ENCODE data around the gene POLR2F.
"Not testable (repeated sequence)": the region's sequence is repeated elsewhere in the genome, so short reads cannot be mapped to it uniquely, and the experiment has no call there.

The POLR2F gene

GRCh38 chr22:37953062-37953436 lies 450 bp upstream of the POLR2F start:
- DNase-seq (ENCODE audit: low spot score), result no peak

DNA sequence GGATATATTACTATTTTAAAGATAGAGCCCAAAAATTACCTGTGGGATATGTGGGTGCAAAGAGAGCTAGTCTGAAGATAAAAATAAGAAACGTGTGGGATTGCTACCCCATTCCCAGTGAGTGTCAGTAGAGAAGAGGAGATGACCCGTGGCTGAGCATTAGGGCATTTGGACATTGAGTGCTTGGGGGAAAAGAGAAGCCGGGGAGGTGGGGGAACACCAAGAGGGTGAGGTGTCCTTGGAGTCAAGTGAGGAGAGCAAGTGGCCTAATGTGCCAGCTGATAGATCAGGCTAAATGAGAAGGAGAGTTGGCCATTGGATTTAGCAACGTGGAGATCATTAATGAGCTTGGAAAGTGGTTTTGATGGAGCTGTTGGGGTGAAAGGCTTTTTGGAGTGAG lies 1.2 kb downstream of the POLR2F start:
- DNase-seq (ENCODE audit: low spot score), result no peak

DNA sequence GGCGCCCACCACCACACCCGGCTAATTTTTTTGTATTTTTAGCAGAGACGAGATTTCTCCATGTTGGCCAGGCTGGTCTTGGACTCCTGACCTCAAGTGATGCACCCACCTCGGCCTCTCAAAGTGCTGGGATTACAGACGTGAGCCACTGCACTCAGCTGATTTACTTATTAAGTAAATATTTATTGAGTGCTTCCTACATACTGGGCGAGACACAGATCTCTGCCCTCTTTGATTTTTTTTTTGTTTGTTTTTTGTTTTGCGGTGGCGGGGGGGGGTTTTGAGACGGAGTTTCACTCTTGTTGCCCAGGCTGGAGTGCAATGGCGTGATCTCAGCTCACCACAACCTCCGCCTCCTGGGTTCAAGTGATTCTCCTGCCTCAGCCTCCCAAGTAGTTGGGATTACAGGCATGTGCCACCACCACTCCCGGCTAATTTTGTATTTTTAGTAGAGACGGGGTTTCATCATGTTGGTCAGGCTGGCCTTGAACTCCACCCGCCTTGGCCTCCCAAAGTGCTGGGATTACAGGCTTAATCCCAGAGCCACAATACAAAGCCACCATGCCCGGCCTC lies 2.4 kb downstream of the POLR2F start:
- DNase-seq (ENCODE audit: low spot score), result not testable (repeated sequence)

DNA sequence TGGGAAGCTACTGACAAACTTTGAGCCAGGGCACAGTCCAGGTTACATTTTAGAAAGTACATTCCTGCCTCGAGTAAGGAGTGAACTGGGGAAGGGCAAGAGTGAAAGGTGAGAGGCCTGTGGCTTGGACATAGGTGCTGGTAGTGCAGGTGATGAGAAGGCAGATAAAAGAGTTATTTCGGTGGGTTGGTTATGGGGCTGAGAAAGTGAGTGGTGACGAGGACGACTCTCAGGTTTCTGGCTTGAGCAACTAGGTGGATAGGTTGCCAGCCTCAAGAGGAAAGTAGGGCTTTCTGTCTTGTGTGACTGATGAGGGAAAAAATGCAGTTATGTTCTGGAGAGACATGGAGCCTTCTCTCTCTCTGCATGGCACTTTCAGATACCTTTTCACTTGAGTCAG lies 3.7 kb downstream of the POLR2F start:
- no peak for DNase-seq (ENCODE audit: low spot score)

DNA sequence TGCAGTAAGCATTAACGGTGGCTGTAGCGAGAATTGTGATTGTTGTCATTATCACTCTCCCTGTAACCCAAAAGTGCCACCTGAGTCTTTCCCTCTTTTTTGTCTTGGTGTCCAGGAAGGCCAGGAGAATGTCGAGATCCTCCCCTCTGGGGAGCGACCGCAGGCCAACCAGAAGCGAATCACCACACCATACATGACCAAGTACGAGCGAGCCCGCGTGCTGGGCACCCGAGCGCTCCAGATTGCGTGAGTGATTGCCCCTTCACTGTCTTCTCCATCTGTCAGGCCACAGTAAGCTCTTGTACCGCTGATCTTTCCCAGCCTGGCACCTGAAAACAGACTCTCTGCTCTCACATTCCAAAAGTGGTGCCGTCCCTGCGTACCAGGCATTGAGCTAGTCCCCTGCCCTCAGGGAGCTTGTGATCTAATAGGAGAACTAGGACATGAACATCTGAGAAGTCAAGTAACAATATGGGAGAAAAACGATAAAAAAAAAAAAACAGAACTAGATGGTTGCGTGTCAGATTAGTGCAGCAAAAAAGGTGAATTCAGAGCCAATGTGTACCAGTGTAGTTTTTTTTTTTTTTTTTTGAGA lies 5.8 kb downstream of the POLR2F start:
- no peak for DNase-seq (ENCODE audit: low spot score)

DNA sequence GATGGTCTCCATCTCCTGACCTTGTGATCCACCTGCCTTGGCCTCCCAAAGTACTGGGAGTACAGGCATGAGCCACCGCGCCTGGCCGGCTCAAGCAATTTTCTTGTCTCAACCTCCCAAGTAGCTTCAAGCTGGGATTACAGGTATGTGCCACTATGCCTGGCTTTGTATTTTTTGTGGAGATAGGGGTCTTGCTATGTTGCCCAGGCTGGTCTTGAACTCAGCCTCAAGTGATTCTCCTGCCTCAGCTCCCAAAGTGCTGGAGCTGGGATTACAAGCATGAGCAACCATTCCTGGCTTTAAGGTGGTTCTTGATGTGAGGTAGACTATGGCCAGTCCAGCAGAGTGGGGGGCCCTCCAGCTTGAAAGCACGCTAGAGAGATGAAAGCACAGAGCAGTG lies 7.6 kb downstream of the POLR2F start:
- no peak for DNase-seq (ENCODE audit: low spot score)

- no peak for DNase-seq (ENCODE audit: low spot score)
These were observed 12.6 kb downstream of the POLR2F start for GRCh38 chr22:37965940-37966664.

DNA sequence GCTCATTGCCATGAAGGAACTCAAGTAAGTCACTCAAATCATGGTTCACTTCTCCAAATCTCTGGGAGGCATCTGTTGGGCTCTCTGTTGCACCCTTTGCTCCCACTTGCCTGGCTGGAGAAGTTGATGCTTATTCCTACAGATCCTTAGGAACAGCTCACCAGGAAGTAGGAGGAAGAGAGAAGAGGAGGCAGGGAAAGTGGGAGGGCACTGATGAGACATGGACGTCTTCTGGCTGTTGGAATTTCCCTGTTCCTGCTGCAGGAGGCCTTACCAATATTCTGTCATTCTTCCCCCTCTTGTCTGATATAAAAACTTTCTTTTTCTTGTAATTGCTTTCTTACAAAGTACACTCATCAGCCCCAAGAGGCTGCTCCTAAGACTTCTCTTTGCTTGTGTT lies 13.6 kb downstream of the POLR2F start:
- no peak for DNase-seq (ENCODE audit: low spot score)

DNA sequence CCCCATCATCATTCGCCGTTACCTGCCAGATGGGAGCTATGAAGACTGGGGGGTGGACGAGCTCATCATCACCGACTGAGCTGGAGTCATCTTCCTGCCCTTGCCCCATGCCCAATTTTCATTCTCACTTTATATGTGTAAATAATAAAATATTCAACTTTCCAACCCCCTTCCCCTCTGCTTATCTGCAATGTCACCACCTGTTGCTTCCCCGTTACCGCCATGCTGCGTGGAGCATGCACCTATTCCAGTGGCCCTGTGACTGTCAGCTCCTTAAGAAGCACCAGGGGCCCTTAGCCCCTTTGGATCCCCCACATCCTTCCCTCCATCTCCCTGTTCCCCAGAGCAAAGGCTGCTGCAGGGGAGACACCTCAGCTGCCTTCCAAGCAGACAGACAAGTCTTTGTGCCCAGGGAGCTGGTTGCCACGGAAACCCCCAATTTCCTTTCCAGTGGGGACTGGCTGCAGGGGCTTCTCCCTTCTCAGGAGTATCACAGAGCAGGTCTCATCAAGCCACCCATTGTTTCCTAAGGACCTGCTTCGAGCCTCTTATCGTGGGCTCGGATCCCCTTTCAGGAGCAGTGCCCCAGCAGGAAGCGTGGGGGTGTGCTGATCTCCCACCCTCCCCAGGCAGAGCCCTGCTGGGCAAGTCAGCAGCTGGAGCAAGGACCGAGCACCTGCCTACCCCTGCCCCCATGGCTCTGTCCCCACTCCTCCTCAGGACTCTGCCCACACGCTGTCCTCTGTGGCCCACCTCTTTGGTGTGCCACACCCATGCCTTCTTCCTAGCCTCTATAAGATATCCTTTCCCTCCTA lies 14.3 kb downstream of the POLR2F start:
- DNase-seq (ENCODE audit: low spot score), result no peak

- DNase-seq (ENCODE audit: low spot score), result no peak
These were observed 15.2 kb downstream of the POLR2F start for GRCh38 chr22:37968452-37969251.

- DNase-seq (ENCODE audit: low spot score), result no peak
These were observed 17.4 kb downstream of the POLR2F start for GRCh38 chr22:37970864-37971263.

DNA sequence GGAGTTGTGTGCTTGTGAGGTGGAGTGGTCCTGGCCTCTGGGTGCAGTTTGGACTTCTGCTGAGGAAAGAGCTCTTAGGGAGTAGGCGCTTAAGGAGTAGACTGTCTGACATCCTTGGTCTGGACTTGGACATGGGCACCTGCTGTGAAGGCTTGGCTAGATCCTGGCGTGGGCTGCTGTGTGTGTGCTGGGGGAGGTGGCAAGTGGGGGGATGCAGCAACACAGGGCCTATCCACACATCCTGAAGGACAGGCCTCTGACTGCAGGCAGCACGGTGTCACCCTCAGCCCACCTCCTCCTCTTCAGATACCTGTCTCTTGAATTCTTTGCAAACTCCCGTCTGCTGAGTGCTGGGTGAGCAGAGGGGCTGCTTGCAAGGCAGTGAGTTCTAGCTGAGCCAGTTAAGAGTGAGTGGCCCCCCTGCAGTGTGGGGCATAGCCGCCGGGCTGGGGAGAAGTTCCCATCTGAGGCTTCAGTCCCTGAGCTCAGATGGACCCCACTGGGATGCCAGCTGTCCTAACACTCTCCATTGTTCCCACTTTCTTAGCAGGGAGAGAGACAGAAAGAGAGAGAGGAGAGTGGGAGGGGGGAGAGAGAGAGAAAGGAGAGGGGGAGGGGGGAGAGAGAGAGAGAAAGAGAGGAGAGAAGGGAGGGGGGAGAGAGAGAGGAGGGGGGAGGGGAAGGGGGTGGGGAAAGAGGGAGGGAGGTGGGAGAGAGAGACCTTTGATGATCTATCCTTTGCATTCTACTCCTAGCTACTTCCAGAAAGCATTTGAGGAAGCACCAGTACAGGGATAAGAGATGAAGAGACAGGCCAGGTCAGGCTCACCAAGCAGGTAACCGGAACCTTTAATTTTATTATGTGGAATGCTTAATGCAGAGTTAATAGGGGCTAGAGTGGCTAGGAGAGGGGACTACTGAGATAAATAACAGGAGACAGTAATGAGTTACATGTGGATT lies 18.3 kb downstream of the POLR2F start:
- no peak for DNase-seq (ENCODE audit: low spot score)

DNA sequence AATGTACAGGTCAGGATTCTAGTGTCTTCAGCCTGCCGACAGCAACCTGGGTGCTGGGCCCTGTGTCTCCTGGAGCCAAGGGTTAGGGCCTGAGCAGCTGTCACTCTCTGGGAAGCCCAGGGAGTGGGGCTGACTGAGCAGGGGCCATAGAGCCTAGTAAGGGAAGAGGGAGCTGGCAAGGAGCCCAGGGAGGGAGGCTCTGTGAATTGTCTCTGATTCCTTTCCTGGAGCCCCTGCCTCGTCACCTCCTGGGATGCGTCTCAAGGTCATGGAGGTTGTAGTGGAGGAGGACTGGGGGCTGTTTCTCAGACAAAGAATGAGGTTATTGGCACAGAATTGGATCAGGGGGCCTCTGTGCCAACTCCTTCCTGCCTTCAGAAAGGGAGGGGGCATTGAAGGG lies 19.0 kb downstream of the POLR2F start:
- DNase-seq (ENCODE audit: low spot score), result no peak

DNA sequence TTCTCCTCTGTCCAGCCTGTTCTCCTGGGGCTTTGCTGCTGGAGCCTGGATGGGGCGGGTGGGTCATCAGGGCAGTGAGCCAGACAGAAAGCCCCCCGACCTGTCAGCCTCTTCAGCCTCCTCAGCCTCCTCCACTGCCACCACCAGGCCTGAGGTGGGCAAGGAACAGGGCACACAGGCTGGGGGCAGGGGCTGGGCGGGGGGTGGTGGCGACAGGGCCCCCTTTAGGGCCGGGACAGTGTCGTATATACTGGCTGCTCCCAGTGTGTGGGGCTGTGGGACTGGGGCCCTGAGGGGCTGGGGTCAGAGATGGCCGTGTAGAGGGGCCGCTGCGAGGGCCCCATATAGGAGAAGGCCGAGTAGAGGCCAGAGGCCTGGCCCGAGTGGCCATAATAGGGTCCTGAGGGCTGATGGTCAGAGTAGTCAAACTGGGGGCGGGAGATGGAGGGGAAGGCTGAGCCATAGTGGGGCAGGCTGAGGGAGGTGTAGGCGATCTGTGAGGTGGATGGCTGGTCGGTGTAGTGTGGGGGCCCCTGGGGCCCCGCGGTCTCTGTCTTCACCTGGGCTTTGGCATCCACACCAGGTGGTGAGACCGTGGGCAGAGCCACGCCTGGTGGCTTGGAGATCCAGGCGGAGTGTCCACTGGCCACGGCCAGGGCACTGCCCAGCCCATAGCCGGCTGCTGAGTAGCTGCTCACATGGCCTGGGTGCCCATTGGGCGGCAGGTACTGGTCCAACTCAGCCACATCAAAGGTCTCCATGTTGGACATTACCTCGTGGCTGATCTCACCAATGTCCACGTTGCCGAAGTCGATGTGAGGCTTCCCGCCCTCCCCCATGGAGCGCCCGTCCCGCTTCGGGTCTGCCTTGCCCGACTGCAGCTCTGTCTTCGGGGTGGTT lies 20.0 kb downstream of the POLR2F start:
- no peak for DNase-seq (ENCODE audit: low spot score)

GRCh38 chr22:37975153-37975552 lies 21.7 kb downstream of the POLR2F start:
- no peak for DNase-seq (ENCODE audit: low spot score)

- DNase-seq (ENCODE audit: low spot score), result not testable (repeated sequence)
These were observed 22.5 kb downstream of the POLR2F start for GRCh38 chr22:37976022-37976421.

- no peak for DNase-seq (ENCODE audit: low spot score)
These were observed 23.0 kb downstream of the POLR2F start for GRCh38 chr22:37976547-37976946.

DNA sequence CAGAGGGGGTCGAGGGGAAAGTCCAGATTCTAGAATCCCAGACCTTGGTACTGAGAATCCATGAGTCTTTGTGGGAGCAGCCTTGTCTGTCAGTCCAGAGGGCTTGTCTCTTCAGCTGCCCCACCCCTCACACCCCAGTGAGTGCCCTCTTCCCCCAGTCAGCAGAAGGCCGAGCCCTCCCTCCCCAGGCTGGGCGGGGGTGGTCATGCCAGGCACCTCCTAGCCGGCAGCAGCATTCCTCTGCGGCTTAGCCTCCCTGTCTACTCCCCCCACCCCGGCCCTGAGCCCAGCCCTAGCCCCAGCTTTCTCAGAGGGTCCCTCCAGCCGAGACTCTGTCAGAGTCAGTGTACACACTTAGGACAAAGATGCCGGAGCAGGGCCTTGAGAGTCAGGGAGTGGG lies 26.3 kb downstream of the POLR2F start:
- no peak for DNase-seq (ENCODE audit: low spot score)

DNA sequence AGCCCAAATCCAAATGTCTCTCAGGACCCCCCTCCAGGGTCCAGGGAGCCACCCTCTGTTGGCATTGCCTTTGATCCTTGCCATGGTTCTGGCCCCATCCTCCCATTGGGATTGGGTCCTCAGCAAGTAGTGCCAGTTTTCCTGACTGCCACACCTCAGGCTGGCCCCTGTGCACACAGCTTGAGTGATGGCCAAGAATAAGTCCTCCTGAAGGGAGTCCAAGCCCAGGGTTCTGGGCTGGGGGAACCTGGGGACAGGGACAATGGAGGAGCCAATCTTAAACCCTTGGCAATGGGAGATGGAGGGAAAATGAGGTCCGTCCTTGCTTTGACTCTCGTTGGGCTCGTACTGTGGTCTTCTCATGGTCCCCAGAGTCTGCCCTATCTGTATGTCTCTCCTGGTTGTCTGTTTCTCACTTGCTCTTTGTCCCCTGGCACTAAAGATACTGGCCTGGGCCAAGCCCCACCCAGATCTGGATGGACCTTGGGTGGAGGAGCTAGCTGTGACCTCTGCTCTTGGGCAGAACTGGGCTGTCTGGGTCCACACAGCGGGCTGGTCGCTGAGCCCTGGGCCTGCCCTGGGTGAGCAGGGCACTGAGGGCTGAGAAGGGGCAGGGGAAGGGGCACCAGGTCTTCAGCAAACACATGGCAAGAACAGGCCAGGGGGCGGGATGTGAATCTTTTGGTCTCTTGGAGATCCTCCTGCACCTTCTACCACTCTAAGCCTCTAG lies 27.9 kb downstream of the POLR2F start:
- no peak for DNase-seq (ENCODE audit: low spot score)
